ENCODE measurements around the gene PCMTD2.
"Not testable (repeated sequence)": the region's sequence is repeated elsewhere in the genome, so short reads cannot be mapped to it uniquely, and the experiment has no call there.

Gene PCMTD2

DNA sequence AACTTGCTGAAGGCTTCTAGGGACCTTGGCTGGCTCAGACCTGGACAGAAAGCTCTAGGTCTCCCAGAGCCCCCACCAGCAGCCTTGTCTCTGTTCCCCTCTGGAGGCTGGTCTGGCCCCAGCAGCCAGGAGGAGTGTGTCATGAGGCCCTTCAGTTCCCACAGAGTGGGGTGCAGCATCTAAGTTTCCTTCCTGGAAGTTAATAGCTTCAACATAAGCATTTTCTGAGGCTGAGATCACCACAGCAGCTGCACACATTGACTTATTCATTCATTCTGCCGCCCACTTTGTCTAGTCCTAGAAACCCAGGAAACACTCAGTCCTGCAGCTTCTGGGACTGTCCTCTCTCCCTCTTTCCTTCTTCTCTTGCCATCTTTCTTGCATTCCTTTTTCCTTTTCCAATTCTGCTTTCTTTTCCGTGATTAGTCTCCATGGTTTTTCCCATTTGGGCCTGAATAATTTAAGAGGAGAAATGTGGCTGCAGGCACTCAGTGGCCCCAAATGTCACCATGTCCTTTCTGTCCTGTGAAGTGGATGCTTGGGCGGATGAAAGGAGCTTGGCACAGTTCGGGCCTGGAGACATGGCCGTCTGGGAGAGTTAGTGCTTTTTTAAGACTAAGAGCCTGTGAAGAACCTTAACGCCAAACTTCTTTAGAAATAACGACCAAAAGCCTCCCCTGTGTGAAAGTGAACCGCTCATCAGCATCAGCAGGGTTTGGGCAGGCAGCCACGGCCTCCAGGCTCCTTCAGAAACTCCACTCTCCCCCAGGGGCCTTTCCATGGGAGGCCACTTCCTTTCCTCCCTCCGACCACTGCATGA, 31.0 kb upstream of the PCMTD2 start:
- DNase-seq, result no peak

DNA sequence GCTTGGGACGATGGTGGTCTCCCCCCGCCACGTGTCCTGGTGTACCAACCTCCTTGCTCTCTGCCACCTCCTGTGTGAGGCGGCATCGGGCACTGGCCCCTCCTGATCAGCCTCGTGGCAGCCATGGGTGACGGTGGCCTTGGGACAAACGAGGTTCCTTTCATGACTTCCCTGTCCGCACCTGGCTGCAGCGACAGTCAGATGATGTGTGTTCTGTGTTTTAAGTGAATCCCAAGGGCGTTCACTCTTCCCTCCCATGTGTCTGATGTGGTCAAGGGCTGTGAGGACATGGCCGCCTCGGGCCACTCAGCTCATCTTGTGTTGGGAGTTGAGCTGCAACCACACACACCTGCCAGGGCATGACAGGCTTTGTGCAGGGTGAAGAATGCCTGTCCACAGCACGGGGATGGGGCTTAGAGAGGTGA, 30.4 kb upstream of the PCMTD2 start:
- no peak for DNase-seq

DNA sequence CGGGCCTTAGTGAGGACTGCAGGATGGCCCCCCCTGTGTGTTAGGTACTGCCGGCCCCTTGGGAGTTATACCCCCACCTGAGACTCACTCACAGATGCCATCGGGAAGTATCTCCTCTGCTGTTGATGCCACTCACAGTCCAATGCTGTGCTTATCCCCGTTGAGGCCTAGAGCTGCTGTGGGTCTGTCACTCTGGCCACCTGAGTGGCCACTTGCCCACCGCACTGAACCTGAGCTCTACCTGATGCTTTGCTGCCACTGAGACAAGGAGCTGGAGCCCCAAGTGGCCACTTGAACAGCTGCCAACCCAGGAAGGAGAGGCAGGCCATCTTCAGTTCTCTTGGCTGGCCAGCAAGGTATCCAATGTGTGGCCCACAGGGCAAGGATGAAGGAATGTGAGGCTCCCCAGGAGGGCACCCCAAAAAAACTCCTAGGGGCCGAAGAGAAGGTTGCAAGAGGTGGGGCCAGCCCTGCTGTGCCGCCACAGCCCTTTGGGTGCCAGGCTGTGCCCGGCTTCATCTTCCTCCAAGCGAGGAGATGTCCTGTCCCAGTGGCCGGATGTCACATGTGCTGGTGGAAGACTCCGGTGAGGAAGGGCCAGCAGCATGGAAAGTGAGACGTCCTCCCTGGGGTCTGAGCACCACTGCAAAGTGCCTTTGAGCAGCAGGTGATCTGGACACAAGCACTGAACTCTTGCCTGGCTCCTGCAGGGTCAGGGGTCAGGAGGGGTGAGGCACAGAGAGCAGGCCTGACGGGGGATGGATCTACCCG, 29.5 kb upstream of the PCMTD2 start:
- no peak for DNase-seq

DNA sequence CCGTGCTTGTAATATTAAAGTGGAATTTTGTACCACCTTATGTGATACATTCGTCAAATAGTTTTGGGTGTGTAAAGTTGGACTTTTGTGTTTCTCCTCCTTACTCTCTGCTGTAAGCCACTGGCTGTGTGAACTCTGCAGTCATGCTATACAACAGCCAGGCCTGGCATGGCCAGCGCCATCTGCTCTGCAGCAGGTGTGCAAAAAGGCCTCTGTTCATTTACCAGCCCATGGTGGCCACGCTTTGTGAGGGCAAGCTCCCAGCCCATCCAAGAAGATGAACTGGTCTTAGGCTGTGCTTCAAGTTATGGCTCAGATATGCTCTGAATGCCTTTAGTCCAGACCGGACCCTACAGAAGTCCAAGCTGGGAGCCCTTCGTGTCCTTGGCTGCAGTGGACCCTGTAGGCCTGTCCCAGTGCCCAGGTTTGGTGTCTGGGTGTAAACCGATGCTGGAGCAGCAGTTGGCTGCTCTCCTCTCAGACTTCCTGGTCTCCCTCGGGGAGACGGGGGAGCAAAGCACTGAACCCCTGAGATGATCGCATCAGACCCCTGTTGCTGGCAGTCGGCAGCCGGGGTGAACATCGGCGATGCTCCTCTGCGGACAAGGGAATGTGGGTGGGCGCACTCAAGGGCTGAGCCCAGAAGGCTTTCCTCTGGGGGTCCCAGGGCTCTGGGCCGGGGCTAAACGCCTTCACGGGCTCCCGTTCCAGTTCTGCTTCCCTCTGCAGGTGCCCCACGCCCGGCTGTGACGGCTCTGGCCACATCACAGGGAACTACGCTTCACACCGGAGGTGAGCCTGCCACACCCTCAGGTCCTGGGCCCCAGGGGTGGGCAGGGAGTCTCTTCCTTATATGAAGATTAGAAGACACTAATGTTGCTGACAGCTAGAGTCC, 28.6 kb upstream of the PCMTD2 start:
- no peak for DNase-seq

DNA sequence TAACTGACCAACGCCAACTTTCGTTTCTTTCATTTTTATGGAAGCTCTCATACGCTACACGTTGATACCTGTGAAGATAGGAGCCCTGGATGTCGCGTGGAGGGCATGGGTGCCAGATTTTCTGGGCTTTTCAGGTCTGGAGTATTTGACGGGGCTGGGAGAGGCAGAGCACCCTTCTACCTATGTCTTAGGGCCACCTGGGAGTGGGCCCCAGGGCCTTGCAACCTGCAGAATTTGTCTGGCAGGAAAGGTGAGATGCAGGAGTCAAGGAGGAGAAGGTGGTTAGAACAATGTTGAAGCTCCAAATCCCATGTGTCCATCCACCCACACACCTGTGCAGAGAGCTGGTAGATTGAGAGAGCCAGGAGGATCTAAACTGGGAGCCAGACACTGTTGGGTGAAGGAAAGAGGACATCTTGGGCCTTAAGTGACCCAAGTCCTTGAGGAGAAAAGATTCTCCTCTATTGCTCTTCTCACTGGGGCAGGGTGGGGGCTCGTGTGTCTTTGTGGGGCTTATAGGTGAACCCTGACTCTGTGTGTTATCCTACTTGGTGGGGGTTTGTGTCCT, 27.4 kb upstream of the PCMTD2 start:
- DNase-seq, result no peak

DNA sequence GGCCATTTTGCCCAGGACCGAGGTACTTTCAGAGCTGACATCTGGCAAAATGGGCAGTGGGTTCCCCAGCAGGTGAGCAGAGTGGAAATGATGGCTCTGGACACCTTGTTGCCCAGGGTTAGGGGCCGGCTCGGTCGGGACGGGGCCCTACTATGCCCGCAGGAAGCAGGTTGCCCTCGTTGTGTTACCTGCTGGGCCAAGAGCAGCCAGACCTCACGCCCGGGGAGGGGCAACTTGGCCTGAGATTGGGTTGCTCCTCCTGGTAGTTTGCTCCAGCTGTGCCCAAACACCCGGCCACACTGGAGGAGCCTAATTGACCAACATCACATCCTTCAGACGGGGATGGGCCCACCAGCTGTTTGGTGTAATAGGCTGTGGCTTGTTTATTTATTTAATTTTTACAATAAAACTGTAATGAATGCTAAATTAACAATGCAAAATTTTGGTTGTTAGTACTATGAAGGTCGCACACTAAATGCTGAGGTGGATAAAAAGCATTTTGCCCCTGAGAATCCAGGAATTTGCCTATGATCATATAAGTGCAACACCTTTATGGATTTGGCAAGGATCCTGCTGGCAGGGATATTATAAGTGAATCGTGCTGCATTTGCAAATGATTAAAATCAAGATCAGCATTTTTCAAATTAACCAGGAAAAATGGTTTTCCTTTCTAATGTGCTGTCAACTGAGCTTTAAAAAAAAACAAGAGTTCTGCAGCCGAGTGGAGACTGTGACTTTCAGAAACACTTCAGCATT, 26.6 kb upstream of the PCMTD2 start:
- no peak for DNase-seq

DNA sequence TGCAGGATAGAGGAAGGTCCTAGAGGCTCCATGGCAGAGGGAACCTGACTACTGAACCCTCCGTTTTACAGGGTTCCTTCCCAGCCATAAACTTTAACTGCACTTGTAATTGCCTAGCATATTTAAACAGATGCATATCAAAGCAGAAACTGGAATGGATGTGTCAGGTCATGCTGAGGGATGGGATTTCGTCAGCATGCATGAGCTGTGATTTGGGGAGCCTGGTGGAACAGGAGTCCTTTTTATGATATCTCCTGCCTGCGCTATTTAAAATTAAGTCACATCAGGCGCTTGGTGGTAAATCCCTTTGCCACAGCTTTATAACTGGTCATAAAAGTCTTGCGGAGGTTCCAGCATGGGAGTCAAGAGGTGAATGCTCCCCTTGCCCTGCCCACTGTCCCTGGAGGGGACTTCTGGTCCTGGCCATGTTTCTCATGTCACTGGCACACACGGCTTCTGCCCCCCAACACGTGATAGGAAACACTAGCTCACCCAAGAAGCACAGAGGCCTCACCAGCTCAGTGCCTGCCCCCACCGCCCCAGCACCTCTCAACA, 26.0 kb upstream of the PCMTD2 start:
- no peak for DNase-seq

DNA sequence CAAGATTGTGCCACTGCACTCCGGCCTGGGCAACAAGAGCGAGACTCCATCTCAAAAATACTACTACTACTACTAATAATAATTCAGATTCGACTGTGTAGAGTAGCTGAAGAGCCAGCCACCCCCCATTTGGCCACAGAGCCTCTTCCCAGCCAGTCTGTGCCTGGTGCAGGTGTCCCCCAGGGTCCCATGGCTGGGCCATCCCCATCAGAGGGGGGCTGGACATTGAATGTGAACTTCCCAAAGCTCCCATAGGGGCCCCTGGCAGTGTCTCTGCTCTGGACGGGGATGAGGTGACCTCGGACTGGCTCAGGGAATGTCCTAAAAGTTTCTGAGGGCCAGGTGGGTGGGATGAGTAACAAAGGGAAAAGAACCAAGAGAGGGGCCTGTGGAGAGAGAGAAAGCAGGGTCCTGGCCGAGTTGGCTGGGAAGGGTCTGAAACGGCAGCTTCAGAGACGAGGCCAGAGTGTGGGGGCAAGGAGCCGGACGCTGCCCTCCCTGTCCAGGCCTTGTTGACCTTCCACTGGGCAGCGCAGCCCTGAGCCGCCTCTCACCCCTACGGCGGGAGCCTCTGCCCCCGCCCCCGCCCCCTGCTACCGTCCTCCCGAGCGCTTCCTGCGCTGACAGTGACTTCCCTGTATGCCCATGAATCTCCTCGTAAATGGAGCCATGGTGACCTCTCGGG, 24.9 kb upstream of the PCMTD2 start:
- no peak for DNase-seq

DNA sequence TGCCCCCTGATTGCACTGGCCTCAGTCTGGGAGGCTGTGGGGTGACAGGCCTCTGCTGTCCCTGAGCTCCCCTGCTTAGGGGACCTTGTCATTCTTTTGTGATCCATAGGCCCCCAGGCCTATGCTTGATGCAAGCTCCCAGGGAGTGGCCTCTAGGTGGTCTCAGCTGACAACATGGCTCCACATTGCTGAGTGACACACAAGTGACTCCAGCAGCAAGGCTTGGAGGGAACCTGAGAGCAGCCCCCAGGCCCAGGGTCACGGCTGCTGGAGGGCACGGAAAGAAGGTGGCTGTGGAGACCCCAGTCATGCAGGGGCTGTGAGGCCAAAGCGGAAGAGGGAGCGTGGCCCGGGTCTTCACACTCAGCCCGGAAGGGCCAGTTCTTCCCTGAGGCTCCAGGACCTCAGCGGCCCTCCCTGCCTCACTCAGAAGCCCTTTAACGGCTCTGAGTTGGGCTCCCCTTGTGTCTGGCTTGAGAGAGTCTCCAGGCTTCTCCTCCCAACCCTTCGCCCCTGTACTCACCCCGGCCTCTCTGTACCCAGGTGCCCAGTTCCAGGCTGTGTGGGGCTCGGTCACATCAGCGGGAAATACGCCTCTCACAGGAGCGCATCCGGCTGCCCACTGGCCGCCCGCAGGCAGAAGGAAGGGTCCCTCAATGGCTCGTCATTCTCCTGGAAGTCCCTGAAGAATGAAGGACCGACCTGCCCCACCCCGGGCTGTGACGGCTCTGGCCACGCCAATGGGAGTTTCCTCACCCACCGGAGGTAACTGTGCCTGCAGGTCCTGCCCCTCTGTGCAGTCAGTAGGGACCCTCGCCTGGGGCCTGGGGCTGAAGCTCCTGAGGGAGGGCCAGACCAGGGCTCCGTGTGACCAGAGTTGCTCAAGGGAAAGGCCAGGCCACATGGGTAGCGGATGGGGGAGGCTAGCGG, 23.7 kb upstream of the PCMTD2 start:
- DNase-seq, result no peak

DNA sequence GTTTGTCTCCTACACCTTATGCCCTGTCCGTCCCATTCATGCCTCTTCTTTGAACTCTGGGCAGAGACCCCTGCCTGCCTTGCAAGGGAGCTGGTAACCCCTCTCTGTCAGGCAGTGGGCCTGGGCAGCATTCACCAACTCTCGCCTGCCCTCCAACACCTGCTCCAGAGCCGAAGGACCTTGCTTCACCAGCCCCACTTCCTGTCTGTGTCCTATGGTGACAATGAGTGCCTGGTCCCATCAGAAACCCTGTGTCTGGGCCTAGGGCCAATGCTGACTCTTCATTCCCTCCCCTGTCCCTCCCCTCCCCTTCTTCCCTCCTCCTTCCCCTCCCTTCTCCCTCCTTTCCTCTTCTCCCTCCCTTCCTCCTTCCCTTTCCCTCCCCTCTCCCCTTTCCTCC, 22.8 kb upstream of the PCMTD2 start:
- DNase-seq, result no peak

DNA sequence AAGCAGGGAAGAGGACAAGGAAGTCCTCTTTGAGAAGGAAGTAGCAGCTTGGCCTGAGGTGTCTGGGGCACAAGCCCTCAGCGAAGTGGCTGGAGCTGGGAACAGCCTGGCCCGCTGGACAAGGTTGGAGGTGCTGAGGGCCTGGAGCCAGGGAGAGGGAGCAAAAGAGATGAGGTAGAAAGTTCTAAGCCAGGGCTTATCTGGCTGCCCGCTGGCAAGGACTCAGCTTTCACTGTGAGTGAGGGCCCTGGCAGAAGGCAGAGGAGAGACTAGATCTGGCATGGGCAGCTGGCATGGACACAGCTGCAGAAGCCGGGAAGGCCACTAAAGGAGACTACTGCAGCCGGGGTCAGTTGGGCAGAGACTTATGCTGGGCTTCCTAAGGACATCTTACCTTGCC, 21.8 kb upstream of the PCMTD2 start:
- DNase-seq, result no peak

DNA sequence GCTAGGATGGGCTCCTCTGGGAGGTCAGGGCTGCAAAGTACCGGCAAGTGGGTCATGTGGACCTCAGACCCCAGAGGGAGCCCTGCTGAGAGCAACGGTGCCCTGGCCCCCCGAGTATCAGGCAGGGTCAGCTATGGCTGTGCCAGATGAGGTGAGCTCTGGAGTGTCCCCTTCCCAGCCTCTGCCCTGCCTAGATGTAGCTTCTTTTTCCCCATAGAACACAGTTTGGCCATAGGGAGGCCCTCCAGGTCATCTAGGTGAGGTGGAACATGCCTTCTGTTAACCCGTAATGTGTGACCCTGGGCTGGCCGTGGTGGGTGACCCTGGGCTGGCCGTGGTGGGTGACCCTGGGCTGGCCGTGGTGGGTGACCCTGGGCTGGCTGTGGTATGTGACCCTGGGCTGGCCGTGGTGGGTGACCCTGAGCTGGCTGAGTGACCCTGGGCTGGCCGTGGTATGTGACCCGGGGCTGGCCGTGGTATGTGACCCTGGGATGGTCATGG, 21.2 kb upstream of the PCMTD2 start:
- DNase-seq, result no peak

DNA sequence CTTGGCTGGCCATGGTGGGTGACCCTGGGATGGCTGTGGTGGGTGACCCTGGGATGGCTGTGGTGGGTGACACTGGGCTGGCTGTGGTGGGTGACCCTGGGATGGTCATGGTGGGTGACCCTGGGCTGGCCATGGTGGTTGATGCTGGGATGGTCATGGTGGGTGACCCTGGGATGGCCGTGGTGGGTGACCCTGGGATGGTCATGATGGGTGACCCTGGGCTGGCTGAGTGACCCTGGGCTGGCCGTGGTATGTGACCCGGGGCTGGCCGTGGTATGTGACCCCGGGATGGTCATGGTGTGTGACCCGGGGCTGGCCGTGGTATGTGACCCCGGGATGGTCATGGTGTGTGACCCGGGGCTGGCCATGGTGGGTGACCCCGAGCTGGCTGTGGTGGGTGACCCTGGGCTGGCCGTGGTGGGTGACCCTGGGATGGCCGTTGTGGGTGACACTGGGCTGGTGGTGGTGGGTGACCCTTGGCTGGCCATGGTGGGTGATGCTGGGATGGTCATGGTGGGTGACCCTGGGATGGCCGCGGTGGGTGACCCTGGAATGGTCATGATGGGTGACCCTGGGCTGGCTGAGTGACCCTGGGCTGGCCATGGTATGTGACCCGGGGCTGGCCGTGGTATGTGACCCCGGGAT, 20.5 kb upstream of the PCMTD2 start:
- not testable (repeated sequence) for DNase-seq

DNA sequence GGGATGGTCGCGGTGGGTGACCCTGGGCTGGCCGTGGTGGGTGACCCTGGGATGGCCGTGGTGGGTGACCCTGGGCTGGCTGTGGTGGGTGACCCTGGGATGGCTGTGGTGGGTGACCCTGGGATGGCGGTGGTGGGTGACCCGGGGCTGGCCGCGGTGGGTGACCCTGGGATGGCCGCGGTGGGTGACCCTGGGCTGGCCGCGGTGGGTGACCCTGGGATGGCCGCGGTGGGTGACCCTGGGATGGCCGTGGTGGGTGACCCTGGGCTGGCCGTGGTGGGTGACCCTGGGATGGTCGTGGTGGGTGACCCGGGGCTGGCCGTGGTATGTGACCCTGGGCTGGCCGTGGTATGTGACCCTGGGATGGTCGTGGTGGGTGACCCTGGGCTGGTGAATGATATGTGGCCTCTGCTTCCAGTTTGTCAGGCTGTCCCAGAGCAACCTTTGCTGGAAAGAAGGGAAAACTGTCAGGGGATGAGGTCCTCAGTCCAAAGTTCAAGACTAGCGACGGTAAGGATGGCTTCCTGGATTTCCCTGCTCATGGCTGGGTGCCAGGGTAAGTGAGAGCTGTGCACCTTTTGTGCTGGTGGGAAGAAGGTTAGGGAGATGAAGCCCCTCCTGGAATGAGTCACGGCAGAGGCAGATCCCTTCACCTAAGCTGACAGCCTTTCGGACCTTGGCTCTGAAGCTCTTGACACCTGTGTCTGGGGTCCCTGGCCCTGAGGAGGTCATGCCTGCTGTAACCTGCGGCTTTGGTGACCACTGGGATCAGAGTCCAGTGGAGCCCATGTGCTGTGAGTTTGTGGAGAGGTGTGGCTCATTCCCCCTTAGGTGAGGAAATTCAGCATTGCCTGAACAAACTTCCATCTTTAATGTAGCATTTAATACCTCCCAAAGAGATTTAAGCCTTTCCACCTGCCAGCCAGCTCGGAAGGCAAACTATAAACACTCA, 19.1 kb upstream of the PCMTD2 start:
- DNase-seq, result no peak

DNA sequence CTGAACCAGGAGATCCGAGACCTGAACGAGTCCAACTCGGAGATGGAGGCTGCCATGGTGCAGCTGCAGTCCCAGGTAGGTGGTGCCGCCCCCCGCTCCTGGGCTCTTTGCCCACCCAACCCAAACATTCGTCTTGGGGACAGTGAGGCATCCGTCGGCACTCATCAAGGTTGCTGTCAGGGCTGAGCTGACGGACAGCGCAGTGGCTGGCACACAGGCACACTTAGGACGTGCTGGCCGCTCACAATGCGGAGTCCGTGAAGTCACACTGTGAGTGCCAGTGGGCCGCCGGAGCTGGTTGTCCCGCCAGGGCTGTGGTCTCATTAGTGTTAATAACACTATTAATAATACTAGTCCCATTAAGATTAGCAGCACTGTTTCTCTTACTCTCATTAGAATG, 18.2 kb upstream of the PCMTD2 start:
- no peak for DNase-seq

DNA sequence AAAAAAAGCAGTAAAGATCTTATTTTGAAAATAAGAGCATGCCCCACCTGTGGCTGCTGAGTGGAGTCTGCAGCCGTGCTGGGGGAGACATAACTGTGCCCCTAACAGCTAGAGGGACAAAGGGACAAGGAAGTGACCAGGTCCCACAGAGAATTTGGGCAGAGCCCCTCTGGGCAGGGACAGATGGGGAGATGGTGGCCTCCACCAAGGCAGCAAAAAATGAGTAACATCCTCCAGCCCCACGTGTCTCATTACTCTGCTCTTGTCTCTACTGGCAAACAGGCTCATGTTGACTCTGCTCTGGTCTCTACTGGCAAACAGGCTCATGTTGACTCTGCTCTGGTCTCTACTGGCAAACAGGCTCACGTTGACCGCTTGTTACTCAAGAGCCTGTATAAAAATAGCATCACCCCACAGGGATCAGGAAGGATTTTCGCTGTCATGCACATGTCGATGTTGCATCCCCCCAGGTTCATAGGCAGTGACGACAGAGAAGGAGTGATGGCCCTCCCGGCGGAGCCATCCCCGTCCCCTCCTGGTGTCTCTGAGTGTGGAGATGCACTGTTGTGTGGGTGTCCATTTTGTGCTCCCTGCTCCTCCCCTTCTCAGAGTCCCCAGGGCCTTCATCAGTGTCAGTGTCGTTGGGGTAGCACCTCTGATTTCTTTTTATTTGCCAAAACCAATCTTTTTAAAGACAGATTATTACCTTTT, 17.3 kb upstream of the PCMTD2 start:
- no peak for DNase-seq

DNA sequence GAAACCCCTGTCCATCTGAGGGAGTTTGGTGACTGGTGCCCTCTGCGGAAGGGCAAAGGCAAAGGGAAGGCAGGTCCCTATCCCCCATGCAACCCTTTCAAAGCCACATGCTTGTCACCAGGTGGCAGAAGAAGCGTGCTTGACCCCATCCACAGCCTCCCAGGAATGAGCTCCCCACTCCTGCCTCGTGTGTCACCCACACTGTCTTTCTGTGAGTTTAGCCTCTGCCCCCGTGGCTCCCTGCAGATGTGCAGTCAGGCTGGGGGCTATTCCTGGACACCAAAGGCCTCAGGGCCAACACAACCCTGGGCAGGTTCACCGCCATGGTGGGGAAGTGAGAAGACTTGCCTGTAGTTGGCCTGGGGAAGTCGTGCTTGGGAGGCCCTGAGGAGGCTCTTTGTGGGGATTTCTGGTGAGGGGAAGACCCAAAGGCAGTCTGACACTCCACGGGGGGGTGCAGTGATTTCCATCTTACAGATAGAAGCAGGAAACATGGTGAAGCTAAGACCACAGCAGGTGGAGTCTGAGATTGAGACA, 16.6 kb upstream of the PCMTD2 start:
- DNase-seq, result no peak
